Tibial nerve (tissue), 4 donors: ENCODE data around the gene CCDC63.

Source experiments
- CTCF ChIP-seq, 5 experiments: fragments of 200-600 bp in 3 of 5; fragments of 450-650 bp in 2 of 5; sonication (generic) in 3 of 5; IDR thresholded peaks; one replicate each; pipeline ENCODE4 v1.5.1; 2016 to 2019; ENCODE audit warnings: antibody characterized with exemption in 5 of 5, mild to moderate bottlenecking in 3 of 5, moderate library complexity in 2 of 5
- EP300 ChIP-seq, 2 donors: sonication (generic); formaldehyde crosslinking; IDR thresholded peaks; one replicate each; pipeline ENCODE4 v1.6.1; 2017; ENCODE audit warnings: antibody characterized with exemption in 2 of 2, mild to moderate bottlenecking in 1 of 2
- POLR2A ChIP-seq, 2 donors: fragments of 450-650 bp; IDR thresholded peaks; one replicate each; pipeline ENCODE4 v1.6.1; 2017; ENCODE audit warnings: antibody characterized with exemption in 2 of 2, mild to moderate bottlenecking in 2 of 2, moderate library complexity in 2 of 2

- no peak for TF ChIP-seq CTCF (IDR thresholded peaks at IDR 0.05)
- TF ChIP-seq POLR2A (IDR thresholded peaks at IDR 0.05) = no peak
- TF ChIP-seq EP300 (IDR thresholded peaks at IDR 0.05) = no peak
These were observed 2.7 kb upstream of the CCDC63 start for GRCh38 chr12:110844131-110844530.
